Measurements from ENCODE around the gene TMEM235. TPM values are rescaled to one million over a fixed set of nuclear protein-coding genes. Genes with fewer than 3 reads are reported as not detected.

The TMEM235 gene

Small RNAs within 50 kb of the gene (small RNA-seq; reads per million reads assigned to genes)
- gene AC087645.1 (ENCODE audit: low read depth), result not detected
